GM12878 (cell line): ENCODE results near the gene PURA. TPM values are rescaled to one million over a fixed set of nuclear protein-coding genes. Genes with fewer than 3 reads are reported as not detected.

Source experiments
- ATAC-seq: fragments of 200-7000 bp; cut with Tn5 transposase; 3 replicates; pipeline ENCODE4 v1.9.1; 2020; ENCODE audit warnings: mild to moderate bottlenecking, moderate library complexity
- BruUV-seq: library from RNA; stranded (reverse); fragments of 400-500 nt; replicated peaks from 2 replicates; lab custom pipeline; 2021; lab: Mats Ljungman, UMichigan
- CTCF ChIA-PET: fragments of 300-600 bp; sonication (Branson Sonifier 250); formaldehyde crosslinking; extraction: SDS; loops from one replicate; lab custom pipeline; 2021; ENCODE audit warnings: inconsistent platforms; lab: Yijun Ruan, JAX
- POLR2A ChIA-PET: fragments of 350-600 bp; formaldehyde crosslinking; extraction: SDS; loops from one replicate; lab custom pipeline; 2021; ENCODE audit warnings: inconsistent platforms; lab: Charles Lee
- RAD21 ChIA-PET: fragments of 300-600 bp; sonication (Branson Sonifier 250); formaldehyde crosslinking; loops from one replicate; lab custom pipeline; 2023; ENCODE audit warnings: antibody characterized with exemption; ENCODE audit not compliant: unreplicated experiment; lab: Charles Lee
- SMC1A ChIA-PET: fragments of 300-600 bp; sonication (Branson Sonifier 250); formaldehyde crosslinking; loops from one replicate; lab custom pipeline; 2023; ENCODE audit not compliant: unreplicated experiment, uncharacterized antibody; lab: Charles Lee
- DNase-seq: peaks from one replicate; pipeline ENCODE4 v3.0.0-alpha.2; 2011; ENCODE audit warnings: low read depth, low spot score
- FAIRE-seq: peaks from 3 replicates; lab custom pipeline; 2011; peaks lifted over from hg19 to GRCh38; lab: Jason Lieb, UNC
- H2AFZ ChIP-seq: 2 replicates; pipeline ENCODE4 v1.6.0; 2011; ENCODE audit warnings: low read depth, low read length, control low read depth; ENCODE audit not compliant: control insufficient read depth
- H3K27ac ChIP-seq: 2 replicates; pipeline ENCODE4 v1.5.1; 2011; ENCODE audit warnings: control low read depth; ENCODE audit not compliant: control insufficient read depth, insufficient read depth
- H3K27me3 ChIP-seq, 2 experiments: replicated peaks in 1 of 2; 2 replicates each; pipeline versions ENCODE4 v1.6.0 to v1.6.1; 2011; ENCODE audit warnings: low read length in 1 of 2; ENCODE audit not compliant: control insufficient read depth in 2 of 2, insufficient read depth in 2 of 2
- H3K36me3 ChIP-seq, 2 experiments: 2 replicates each; pipeline ENCODE4 v1.5.1; 2011; ENCODE audit warnings: low read length in 1 of 2; ENCODE audit not compliant: control insufficient read depth in 2 of 2, insufficient read depth in 2 of 2
- H3K4me1 ChIP-seq: 2 replicates; pipeline ENCODE4 v1.6.1; 2011; ENCODE audit warnings: mild to moderate bottlenecking, low read length, moderate library complexity, mixed read lengths; ENCODE audit not compliant: control insufficient read depth, insufficient read depth
- H3K4me2 ChIP-seq: 2 replicates; pipeline ENCODE4 v1.6.0; 2011; ENCODE audit warnings: control low read depth; ENCODE audit not compliant: control insufficient read depth, insufficient read depth
- H3K4me3 ChIP-seq: fragments of 200-600 bp; sonication (generic); 2 replicates; pipeline ENCODE4 v1.5.1; 2016
- H3K79me2 ChIP-seq: 2 replicates; pipeline ENCODE4 v1.6.0; 2011; ENCODE audit warnings: low read length; ENCODE audit not compliant: control insufficient read depth, insufficient read depth
- H3K9ac ChIP-seq: 2 replicates; pipeline ENCODE4 v1.8.0; 2011; ENCODE audit warnings: low read length, control low read depth, mixed read lengths; ENCODE audit not compliant: control insufficient read depth, insufficient read depth
- H3K9me3 ChIP-seq: replicated peaks from 3 replicates; pipeline ENCODE4 v1.5.1; 2011; ENCODE audit warnings: mild to moderate bottlenecking, low read length; ENCODE audit not compliant: control insufficient read depth, insufficient read depth
- H4K20me1 ChIP-seq: 2 replicates; pipeline ENCODE4 v1.6.0; 2011; ENCODE audit not compliant: control insufficient read depth, insufficient read depth
- EGR1 ChIP-seq, 2 experiments: IDR thresholded peaks; 1 replicate in 1 of 2; 2 replicates in 1 of 2; pipeline ENCODE4 v1.6.1; 2011 to 2012; ENCODE audit warnings: low read depth in 2 of 2, low read length in 2 of 2, borderline replicate concordance in 1 of 2, mild to moderate bottlenecking in 1 of 2, moderate library complexity in 1 of 2
- GABPA ChIP-seq: IDR thresholded peaks from 2 replicates; pipeline ENCODE4 v1.6.1; 2014; ENCODE audit warnings: antibody characterized with exemption, low read depth, mild to moderate bottlenecking, inconsistent platforms
- JUND ChIP-seq: IDR thresholded peaks from 2 replicates; pipeline ENCODE4 v1.6.1; 2012; ENCODE audit warnings: low read depth, mild to moderate bottlenecking, low read length, improper control_type of control experiment, moderate library complexity
- KLF5 ChIP-seq: fragments of 450-650 bp; IDR thresholded peaks from 2 replicates; pipeline ENCODE4 v1.6.1; 2014; ENCODE audit warnings: mild to moderate bottlenecking; ENCODE audit not compliant: partially characterized antibody
- POLR2AphosphoS5 ChIP-seq: IDR thresholded peaks from 2 replicates; pipeline ENCODE4 v1.6.1; 2011; ENCODE audit warnings: mild to moderate bottlenecking, low read length, inconsistent platforms
- RB1 ChIP-seq: fragments of 450-650 bp; formaldehyde crosslinking; IDR thresholded peaks from 2 replicates; pipeline ENCODE4 v1.6.1; 2017; ENCODE audit warnings: mild to moderate bottlenecking, borderline replicate concordance
- SMAD5 ChIP-seq: IDR thresholded peaks from 2 replicates; pipeline ENCODE4 v1.6.1; 2016; ENCODE audit warnings: antibody characterized with exemption, low read depth
- SREBF2 ChIP-seq: IDR thresholded peaks from 2 replicates; pipeline ENCODE4 v1.6.1; 2012; ENCODE audit warnings: mild to moderate bottlenecking, low read length
- ZSCAN29 ChIP-seq: fragments of 450-650 bp; IDR thresholded peaks from 2 replicates; pipeline ENCODE4 v1.6.1; 2017; ENCODE audit warnings: mild to moderate bottlenecking, moderate library complexity
- ZZZ3 ChIP-seq: IDR thresholded peaks from 2 replicates; pipeline ENCODE4 v1.6.1; 2011; ENCODE audit warnings: low read depth; ENCODE audit not compliant: control insufficient read depth, insufficient read length
- WGBS: methylation state at CpG from one replicate; pipeline ENCODE4 v1.1.6; 2016; ENCODE audit warnings: low lambda C conversion rate; ENCODE audit not compliant: insufficient replicate concordance, insufficient coverage; ENCODE audit errors: missing lambda C conversion rate; 5-methylcytosine and 5-hydroxymethylcytosine counted together
- in situ Hi-C: fragments of 300-500 bp; cut with MboI; formaldehyde crosslinking; loops from 9 replicates; pipeline ENCODE4 v1.14.3; 2018; ENCODE audit warnings: mixed read lengths
- intact Hi-C: fragments of 100-400 bp; cut with micrococcal nuclease; formaldehyde crosslinking; loops from one replicate; pipeline ENCODE4 v1.14.2; 2022; ENCODE audit not compliant: unreplicated experiment
- polyA plus RNA-seq, 11 experiments: library from polyadenylated mRNA; depleted of rRNA in 4 of 11; unstranded in 6 of 11; stranded (reverse) in 5 of 11; fragments of >200 nt; fragmentation: Nextera tagmentation in 4 of 11; fragmentation: Illumina TruSeq in 1 of 11; extraction: Ambion mirVana in 4 of 11; extraction: Trizol in 1 of 11; gene quantifications; 1 replicate in 1 of 11; 2 replicates in 10 of 11; pipeline versions ENCODE4 v1.2.1 to v1.2.3, GENCODE V29; 2011 to 2016; ENCODE audit warnings: inconsistent platforms in 2 of 11, missing spikeins in 2 of 11, low read depth in 1 of 11
- total RNA-seq, 4 experiments: library from RNA; depleted of rRNA in 3 of 4; stranded (reverse); fragments of >200 nt in 3 of 4; fragmentation: Illumina TruSeq in 1 of 4; extraction: Trizol in 1 of 4; gene quantifications; 2 replicates each; pipeline versions ENCODE4 v1.2.1 to v1.2.3, GENCODE V29; 2013 to 2021
- TF ChIP-seq, protein P1 (sequence below): fragments of 450-650 bp; IDR thresholded peaks from 2 replicates; pipeline ENCODE4 v1.6.1; 2017; ENCODE audit warnings: antibody characterized with exemption, mild to moderate bottlenecking, moderate library complexity
- TF ChIP-seq, protein P2 (sequence below): fragments of 450-650 bp; IDR thresholded peaks from 2 replicates; pipeline ENCODE4 v1.6.1; 2018; ENCODE audit warnings: borderline replicate concordance, mild to moderate bottlenecking; ENCODE audit not compliant: partially characterized antibody
- TF ChIP-seq, protein P3 (sequence below): IDR thresholded peaks from 2 replicates; pipeline ENCODE4 v1.6.1; 2012; ENCODE audit warnings: low read depth, low read length, improper control_type of control experiment

Gene PURA
- total and polyA plus RNA-seq, 10 of the 15 experiments (the other 5 are each of a cell fraction or from before 2014, with no cell fraction given), result 3.3 to 11.8 (median 5.8) TPM

DNA sequence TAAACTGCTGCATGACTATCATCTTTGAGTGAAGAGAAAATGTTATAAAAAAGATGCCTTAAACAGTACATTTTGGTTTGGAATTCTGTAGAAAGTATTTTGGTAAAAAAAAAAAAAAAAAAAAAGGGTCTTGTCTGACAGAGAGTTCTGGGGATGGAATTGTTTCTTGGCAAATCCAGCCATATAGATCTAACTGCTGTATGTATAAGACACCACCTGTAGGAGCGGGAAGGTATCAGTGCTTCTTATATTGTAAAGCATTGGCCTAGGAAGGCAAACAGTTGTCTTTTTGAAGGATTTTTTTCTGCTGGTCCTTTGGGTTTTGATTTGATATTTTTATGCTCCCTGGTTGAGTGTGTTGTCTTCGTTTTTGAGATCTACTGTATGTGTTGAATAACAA lies 2.8 kb downstream of the PURA start (continued):
- TF ChIP-seq EGR1 (IDR thresholded peaks at IDR 0.05; ENCODE audit: borderline replicate concordance in 1 of 2, low read depth in 2 of 2, low read length in 2 of 2) (no peak), JUND (no peak)

DNA sequence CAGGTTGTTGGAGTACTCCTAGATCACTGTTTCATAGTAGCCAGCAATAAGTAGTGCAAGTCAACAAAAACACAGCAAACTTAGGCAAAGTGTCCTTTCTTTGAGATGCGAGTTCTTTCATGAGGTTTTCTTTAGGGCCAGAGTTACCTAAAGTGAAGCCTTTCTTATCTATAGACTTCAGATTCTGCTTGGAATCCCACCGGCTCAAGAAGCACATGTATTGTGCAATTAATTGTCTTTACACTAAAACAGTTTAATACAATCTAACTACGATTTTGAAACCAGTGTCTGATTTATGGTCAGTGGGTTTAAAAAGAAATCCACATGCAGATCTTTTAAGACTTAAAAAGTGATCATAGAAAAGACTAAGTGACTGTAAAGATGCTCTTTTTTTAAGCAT lies 3.6 kb downstream of the PURA start:
- RAD21 ChIA-PET, result interaction anchor here (0.7 to 2.8 kb wide), 6 partner anchors 12 to 162 kb away, joined by 3 to 11 read pairs (median 6); no protein-coding TSS in a partner anchor
- Histone ChIP-seq H3K4me2 (0 out of 2 replicates have a peak overlapping the region, but pooled peaks have one; percentile 13), H2AFZ (no peak overlapping the region), H3K79me2 (peaks cover 34% of the 10 kb centered on the region), H3K36me3 (no peaks in the 10 kb centered on the region), H3K4me1 (peaks cover 7% of the 10 kb centered on the region), H3K9ac (no peak overlapping the region), H3K27me3 (no peaks in the 10 kb centered on the region), H4K20me1 (no peaks in the 10 kb centered on the region), H3K27ac (no peak overlapping the region), H3K9me3 (no peaks in the 10 kb centered on the region), H3K4me3 (no peak overlapping the region)
- CTCF ChIA-PET, result interaction anchor here (0.7 to 3.2 kb wide), 12 partner anchors 9 to 52 kb away, joined by 3 to 30 read pairs (median 4); no protein-coding TSS in a partner anchor
- DNase-seq (no peak), ATAC-seq (no peak), FAIRE-seq (no peak)
- 66% methylated on average over 3 of the region's 3 CpGs for whole genome bisulfite sequencing
- BruUV-seq, result no TSS peak
- SMC1A ChIA-PET, result interaction anchor here (0.7 to 2.1 kb wide), 7 partner anchors 7 to 52 kb away, joined by 3 to 15 read pairs (median 4); no protein-coding TSS in a partner anchor
- no peak for TF ChIP-seq KLF5
- no peak for TF ChIP-seq RB1
- TF ChIP-seq, protein P1, sequence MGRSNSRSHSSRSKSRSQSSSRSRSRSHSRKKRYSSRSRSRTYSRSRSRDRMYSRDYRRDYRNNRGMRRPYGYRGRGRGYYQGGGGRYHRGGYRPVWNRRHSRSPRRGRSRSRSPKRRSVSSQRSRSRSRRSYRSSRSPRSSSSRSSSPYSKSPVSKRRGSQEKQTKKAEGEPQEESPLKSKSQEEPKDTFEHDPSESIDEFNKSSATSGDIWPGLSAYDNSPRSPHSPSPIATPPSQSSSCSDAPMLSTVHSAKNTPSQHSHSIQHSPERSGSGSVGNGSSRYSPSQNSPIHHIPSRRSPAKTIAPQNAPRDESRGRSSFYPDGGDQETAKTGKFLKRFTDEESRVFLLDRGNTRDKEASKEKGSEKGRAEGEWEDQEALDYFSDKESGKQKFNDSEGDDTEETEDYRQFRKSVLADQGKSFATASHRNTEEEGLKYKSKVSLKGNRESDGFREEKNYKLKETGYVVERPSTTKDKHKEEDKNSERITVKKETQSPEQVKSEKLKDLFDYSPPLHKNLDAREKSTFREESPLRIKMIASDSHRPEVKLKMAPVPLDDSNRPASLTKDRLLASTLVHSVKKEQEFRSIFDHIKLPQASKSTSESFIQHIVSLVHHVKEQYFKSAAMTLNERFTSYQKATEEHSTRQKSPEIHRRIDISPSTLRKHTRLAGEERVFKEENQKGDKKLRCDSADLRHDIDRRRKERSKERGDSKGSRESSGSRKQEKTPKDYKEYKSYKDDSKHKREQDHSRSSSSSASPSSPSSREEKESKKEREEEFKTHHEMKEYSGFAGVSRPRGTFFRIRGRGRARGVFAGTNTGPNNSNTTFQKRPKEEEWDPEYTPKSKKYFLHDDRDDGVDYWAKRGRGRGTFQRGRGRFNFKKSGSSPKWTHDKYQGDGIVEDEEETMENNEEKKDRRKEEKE, result no peak
- TF ChIP-seq ZSCAN29, result no peak
- TF ChIP-seq ZZZ3, result no peak
- no peak for TF ChIP-seq SREBF2
- no peak for TF ChIP-seq POLR2AphosphoS5
- TF ChIP-seq, protein P2, sequence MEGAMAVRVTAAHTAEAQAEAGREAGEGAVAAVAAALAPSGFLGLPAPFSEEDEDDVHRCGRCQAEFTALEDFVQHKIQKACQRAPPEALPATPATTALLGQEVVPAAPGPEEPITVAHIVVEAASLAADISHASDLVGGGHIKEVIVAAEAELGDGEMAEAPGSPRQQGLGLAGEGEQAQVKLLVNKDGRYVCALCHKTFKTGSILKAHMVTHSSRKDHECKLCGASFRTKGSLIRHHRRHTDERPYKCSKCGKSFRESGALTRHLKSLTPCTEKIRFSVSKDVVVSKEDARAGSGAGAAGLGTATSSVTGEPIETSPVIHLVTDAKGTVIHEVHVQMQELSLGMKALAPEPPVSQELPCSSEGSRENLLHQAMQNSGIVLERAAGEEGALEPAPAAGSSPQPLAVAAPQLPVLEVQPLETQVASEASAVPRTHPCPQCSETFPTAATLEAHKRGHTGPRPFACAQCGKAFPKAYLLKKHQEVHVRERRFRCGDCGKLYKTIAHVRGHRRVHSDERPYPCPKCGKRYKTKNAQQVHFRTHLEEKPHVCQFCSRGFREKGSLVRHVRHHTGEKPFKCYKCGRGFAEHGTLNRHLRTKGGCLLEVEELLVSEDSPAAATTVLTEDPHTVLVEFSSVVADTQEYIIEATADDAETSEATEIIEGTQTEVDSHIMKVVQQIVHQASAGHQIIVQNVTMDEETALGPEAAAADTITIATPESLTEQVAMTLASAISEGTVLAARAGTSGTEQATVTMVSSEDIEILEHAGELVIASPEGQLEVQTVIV, result no peak
- TF ChIP-seq GABPA, result no peak
- TF ChIP-seq, protein P3, sequence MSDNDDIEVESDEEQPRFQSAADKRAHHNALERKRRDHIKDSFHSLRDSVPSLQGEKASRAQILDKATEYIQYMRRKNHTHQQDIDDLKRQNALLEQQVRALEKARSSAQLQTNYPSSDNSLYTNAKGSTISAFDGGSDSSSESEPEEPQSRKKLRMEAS, result no peak
- TF ChIP-seq SMAD5, result no peak
- in situ Hi-C loops (no loop called here), intact Hi-C loops (loop anchor here (2.0 kb wide), 1 partner anchor 27 kb away; no protein-coding TSS in a partner anchor)
- POLR2A ChIA-PET, result interaction anchor here (0.5 kb wide), 1 partner anchor 168 kb away, joined by 3 read pairs; no protein-coding TSS in a partner anchor
